ENCODE data around the gene MTFR1L.

The MTFR1L gene

GRCh38 chr1:25819491-25820246 is at the start of gene MTFR1L:
Gene MTFR1L, plus strand, starts transcription at chr1:25819954. Its CDS starts 3,151 bp downstream, at chr1:25823105.
- in situ Hi-C loops (cut with MboI; ENCODE audit: low sequenced_read_pairs, unreplicated experiment) = loop anchor here (25.0 kb wide), 1 partner anchor 407 kb away; the partner anchor contains the start of gene RHCE
- peak; percentile 99 for DNase-seq (ENCODE audit: low spot score)
- TF ChIP-seq CTCF (IDR thresholded peaks at IDR 0.05; ENCODE audit: borderline replicate concordance, control extremely low read depth, extremely low read depth, insufficient read depth, missing control alignments) = no peak

GRCh38 chr1:25770541-25771220 is 49.1 kb upstream of the MTFR1L start:
- in situ Hi-C loops (cut with MboI; ENCODE audit: low sequenced_read_pairs, unreplicated experiment) = no loop called here
- no peak for TF ChIP-seq CTCF (IDR thresholded peaks at IDR 0.05; ENCODE audit: borderline replicate concordance, control extremely low read depth, extremely low read depth, insufficient read depth, missing control alignments)
- DNase-seq (ENCODE audit: low spot score) = no peak

GRCh38 chr1:25771221-25772114 is 48.3 kb upstream of the MTFR1L start:
- DNase-seq (ENCODE audit: low spot score) = peak; percentile 72
- no peak for TF ChIP-seq CTCF (IDR thresholded peaks at IDR 0.05; ENCODE audit: borderline replicate concordance, control extremely low read depth, extremely low read depth, insufficient read depth, missing control alignments)
- in situ Hi-C loops (cut with MboI; ENCODE audit: low sequenced_read_pairs, unreplicated experiment) = no loop called here

GRCh38 chr1:25772164-25772563 is 47.6 kb upstream of the MTFR1L start:
- in situ Hi-C loops (cut with MboI; ENCODE audit: low sequenced_read_pairs, unreplicated experiment) = no loop called here
- no peak for DNase-seq (ENCODE audit: low spot score)
- no peak for TF ChIP-seq CTCF (IDR thresholded peaks at IDR 0.05; ENCODE audit: borderline replicate concordance, control extremely low read depth, extremely low read depth, insufficient read depth, missing control alignments)

- DNase-seq (ENCODE audit: low spot score) = no peak
- in situ Hi-C loops (cut with MboI; ENCODE audit: low sequenced_read_pairs, unreplicated experiment) = no loop called here
- no peak for TF ChIP-seq CTCF (IDR thresholded peaks at IDR 0.05; ENCODE audit: borderline replicate concordance, control extremely low read depth, extremely low read depth, insufficient read depth, missing control alignments)
Measured at GRCh38 chr1:25772692-25773245, 47.0 kb upstream of the MTFR1L start.
